Upper lobe of left lung (tissue), 6 donors: ENCODE results near the gene DST. TPM values are rescaled to one million over a fixed set of nuclear protein-coding genes. Genes with fewer than 3 reads are reported as not detected.

Source experiments
- ATAC-seq, 2 donors: fragments of 200-7000 bp; cut with Tn5 transposase; one replicate each; pipeline ENCODE4 v1.9.1; 2022; ENCODE audit warnings: mild to moderate bottlenecking in 2 of 2, moderate library complexity in 2 of 2; ENCODE audit not compliant: low FRiP score in 2 of 2
- DNase-seq, 2 donors: peaks; one replicate each; pipeline ENCODE4 v3.0.0-alpha.2; 2019 to 2020
- H3K27ac ChIP-seq, 4 donors: fragments of 200-600 bp; sonication (generic); one replicate each; pipeline ENCODE4 v1.5.1; 2016 to 2019
- H3K27me3 ChIP-seq, 4 donors: fragments of 200-600 bp; sonication (generic); one replicate each; pipeline ENCODE4 v1.5.1; 2017 to 2019
- H3K36me3 ChIP-seq, 4 donors: fragments of 200-600 bp; sonication (generic); one replicate each; pipeline ENCODE4 v1.5.1; 2016 to 2019
- H3K4me1 ChIP-seq, 4 donors: fragments of 200-600 bp; sonication (generic); one replicate each; pipeline ENCODE4 v1.5.1; 2018 to 2019
- H3K4me3 ChIP-seq, 4 donors: fragments of 200-600 bp; sonication (generic); one replicate each; pipeline ENCODE4 v1.5.1; 2017 to 2019; ENCODE audit warnings: mild to moderate bottlenecking in 2 of 4, moderate library complexity in 1 of 4
- H3K9me3 ChIP-seq, 4 donors: fragments of 200-600 bp; sonication (generic); one replicate each; pipeline ENCODE4 v1.5.1; 2018 to 2019
- CTCF ChIP-seq, 6 experiments: fragments of 450-650 bp in 4 of 6; fragments of 200-600 bp in 2 of 6; sonication (generic) in 2 of 6; IDR thresholded peaks; one replicate each; pipeline ENCODE4 v1.5.1; 2016 to 2019; ENCODE audit warnings: antibody characterized with exemption in 6 of 6
- EP300 ChIP-seq, 4 donors: sonication (generic); formaldehyde crosslinking; IDR thresholded peaks; one replicate each; pipeline ENCODE4 v1.5.1; 2017; ENCODE audit warnings: antibody characterized with exemption in 4 of 4, control low read depth in 2 of 4
- POLR2A ChIP-seq, 4 donors: fragments of 450-650 bp; IDR thresholded peaks; one replicate each; pipeline ENCODE4 v1.5.1; 2016 to 2017; ENCODE audit warnings: antibody characterized with exemption in 4 of 4, mild to moderate bottlenecking in 2 of 4
- POLR2AphosphoS5 ChIP-seq, 2 donors: sonication (generic); formaldehyde crosslinking; IDR thresholded peaks; one replicate each; pipeline ENCODE4 v1.5.1; 2017; ENCODE audit warnings: antibody characterized with exemption in 2 of 2
- WGBS, 2 donors: methylation state at CpG; one replicate each; pipeline ENCODE4 v1.1.5; 2017 to 2018; 5-methylcytosine and 5-hydroxymethylcytosine counted together
- total RNA-seq, 6 donors: library from RNA; depleted of rRNA in 4 of 6; stranded (reverse); fragments of >200 nt in 4 of 6; gene quantifications; one replicate each; pipeline versions ENCODE4 v1.1.0 to v1.2.1, GENCODE V29; 2016 to 2021
- donor health status: DM: no; HTN: no; CAD: no; lungs with moderate emphysema.
- donor health status: DM: no; HTN: yes; CAD: no; lungs with severe emphysema.

Gene DST
- total RNA-seq, 6 donors from 2014 or later = 241 to 477 (median 341) TPM

DNA sequence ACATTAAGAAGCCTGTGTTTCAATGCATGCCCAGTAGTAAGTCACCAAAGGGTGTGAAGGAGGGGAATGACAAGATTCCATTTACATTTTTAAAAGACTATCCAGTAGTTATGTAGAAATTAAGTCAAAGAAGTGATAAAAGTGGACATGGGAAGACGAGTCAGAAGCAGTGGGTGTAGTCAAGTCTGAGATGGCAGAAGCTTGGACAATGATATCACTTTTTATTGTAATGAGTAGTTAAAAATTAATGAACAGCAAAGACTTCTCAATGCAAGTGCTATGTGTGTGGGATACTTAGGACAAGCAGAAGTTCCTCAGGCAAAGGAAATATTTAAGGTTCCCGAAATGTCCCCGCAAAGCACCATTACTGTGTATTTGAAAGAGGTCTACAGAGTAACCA is 156.0 kb downstream of the DST start:
- H3K27ac ChIP-seq = no peak overlapping the region
- H3K36me3 ChIP-seq = peaks cover 6 to 63% (median 9%) of the 10 kb centered on the region in 4 donors
- no peaks in the 10 kb centered on the region for H3K9me3 ChIP-seq
- no peaks in the 10 kb centered on the region for H3K27me3 ChIP-seq
- peaks cover 0 to 6% (median under 1%) of the 10 kb centered on the region in 4 donors for H3K4me1 ChIP-seq
- no peak for DNase-seq
- TF ChIP-seq POLR2A (IDR thresholded peaks at IDR 0.05) = no peak
- TF ChIP-seq CTCF (IDR thresholded peaks at IDR 0.05) = no peak
- no peak for TF ChIP-seq POLR2AphosphoS5 (IDR thresholded peaks at IDR 0.05)
- TF ChIP-seq EP300 (IDR thresholded peaks at IDR 0.05) = no peak
- WGBS, 2 donors = 95 to 97% methylated on average over 3 of the region's 3 CpGs
- no peak overlapping the region for H3K4me3 ChIP-seq
- no peak for ATAC-seq

GRCh38 chr6:56484669-56485068 is 158.0 kb downstream of the DST start:
- ATAC-seq (no peak), DNase-seq (no peak)
- H3K27ac ChIP-seq = peak overlapping the region in 2 of 4 donors; percentile 1 to 14
- TF ChIP-seq POLR2A (IDR thresholded peaks at IDR 0.05) (no peak), POLR2AphosphoS5 (IDR thresholded peaks at IDR 0.05) (no peak), EP300 (IDR thresholded peaks at IDR 0.05) (no peak), CTCF (IDR thresholded peaks at IDR 0.05) (no peak)
- H3K36me3 ChIP-seq = peaks cover 6 to 72% (median 10%) of the 10 kb centered on the region in 4 donors
- H3K9me3 ChIP-seq = no peaks in the 10 kb centered on the region
- no peaks in the 10 kb centered on the region for H3K27me3 ChIP-seq
- peaks cover 0 to 6% (median 0%) of the 10 kb centered on the region in 4 donors for H3K4me1 ChIP-seq
- H3K4me3 ChIP-seq = no peak overlapping the region
- WGBS, 2 donors = 87 to 91% methylated on average over 2 of the region's 2 CpGs

GRCh38 chr6:56483929-56484328 is 158.8 kb downstream of the DST start:
- no peak for TF ChIP-seq EP300 (IDR thresholded peaks at IDR 0.05)
- no peak overlapping the region for H3K4me3 ChIP-seq
- H3K4me1 ChIP-seq = peaks cover 0 to 6% (median 0%) of the 10 kb centered on the region in 4 donors
- H3K36me3 ChIP-seq = peaks cover 6 to 73% (median 10%) of the 10 kb centered on the region in 4 donors
- peak overlapping the region in 1 of 4 donors; percentile 1 for H3K27ac ChIP-seq
- H3K27me3 ChIP-seq = no peaks in the 10 kb centered on the region
- ATAC-seq (no peak), DNase-seq (no peak)
- 53% methylated on average over 1 of the region's 1 CpG for WGBS, 2 donors
- H3K9me3 ChIP-seq = no peaks in the 10 kb centered on the region

- Histone ChIP-seq H3K4me1 (peaks cover 0 to 6% (median 0%) of the 10 kb centered on the region in 4 donors), H3K36me3 (peaks cover 6 to 67% (median 10%) of the 10 kb centered on the region in 4 donors), H3K4me3 (no peak overlapping the region), H3K27ac (no peak overlapping the region), H3K9me3 (no peaks in the 10 kb centered on the region), H3K27me3 (no peaks in the 10 kb centered on the region)
- no peak for DNase-seq
- 83 to 87% methylated on average over 8 of the region's 8 CpGs for WGBS, 2 donors
- ATAC-seq = no peak
- TF ChIP-seq POLR2AphosphoS5 (IDR thresholded peaks at IDR 0.05) = no peak
- TF ChIP-seq CTCF (IDR thresholded peaks at IDR 0.05) = no peak
- no peak for TF ChIP-seq POLR2A (IDR thresholded peaks at IDR 0.05)
- no peak for TF ChIP-seq EP300 (IDR thresholded peaks at IDR 0.05)
These were observed 160.2 kb downstream of the DST start for GRCh38 chr6:56482525-56482924.

DNA sequence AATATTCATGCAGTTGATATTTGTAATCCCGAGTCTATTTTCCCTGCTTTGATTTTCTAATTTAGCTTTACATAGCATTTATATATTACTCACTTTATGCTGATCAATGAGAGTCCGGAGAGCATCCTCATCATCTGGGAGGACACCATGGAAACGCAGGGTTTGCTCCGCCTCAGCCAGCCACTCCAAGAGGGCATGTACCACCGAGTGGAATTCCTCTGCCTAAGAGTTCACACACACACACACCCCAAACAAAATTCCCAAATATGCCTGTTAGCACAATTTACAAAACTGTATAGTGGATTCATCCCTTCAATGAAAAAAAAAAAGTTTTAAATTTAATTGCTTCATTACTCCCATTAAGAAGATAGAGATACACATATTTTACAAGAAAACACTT is 160.7 kb downstream of the DST start:
- no peak for ATAC-seq
- no peak for DNase-seq
- Histone ChIP-seq H3K9me3 (no peaks in the 10 kb centered on the region), H3K4me3 (no peak overlapping the region), H3K4me1 (peaks cover 0 to 6% (median 0%) of the 10 kb centered on the region in 4 donors), H3K36me3 (peaks cover 5 to 67% (median 9%) of the 10 kb centered on the region in 4 donors), H3K27ac (no peak overlapping the region), H3K27me3 (no peaks in the 10 kb centered on the region)
- WGBS, 2 donors = 76 to 85% methylated on average over 5 of the region's 5 CpGs
- TF ChIP-seq POLR2AphosphoS5 (IDR thresholded peaks at IDR 0.05) = no peak
- TF ChIP-seq EP300 (IDR thresholded peaks at IDR 0.05) = no peak
- TF ChIP-seq CTCF (IDR thresholded peaks at IDR 0.05) = no peak
- no peak for TF ChIP-seq POLR2A (IDR thresholded peaks at IDR 0.05)
